A673 (cell line): ENCODE measurements around the gene POLR2J. TPM values are rescaled to one million over a fixed set of nuclear protein-coding genes. Genes with fewer than 3 reads are reported as not detected.
"Not testable (repeated sequence)": the region's sequence is repeated elsewhere in the genome, so short reads cannot be mapped to it uniquely, and the experiment has no call there.

ENCODE experiments used
- BruUV-seq: library from RNA; stranded (reverse); fragments of 400-500 nt; replicated peaks from 2 replicates; lab custom pipeline; 2021; lab: Mats Ljungman, UMichigan
- CTCF ChIA-PET: fragments of 300-600 bp; sonication (Branson Sonifier 250); formaldehyde crosslinking; loops from one replicate; lab custom pipeline; 2022; ENCODE audit warnings: antibody characterized with exemption; lab: Charles Lee
- POLR2A ChIA-PET: fragments of 300-600 bp; sonication (Branson Sonifier 250); formaldehyde crosslinking; loops from one replicate; lab custom pipeline; 2022; ENCODE audit warnings: antibody characterized with exemption; ENCODE audit not compliant: low non-redundant PET; lab: Charles Lee
- DNase-seq: peaks from one replicate; pipeline ENCODE4 v3.0.0-alpha.2; 2015; ENCODE audit warnings: low spot score
- H3K27ac ChIP-seq: fragments of 200-600 bp; sonication (generic); 2 replicates; pipeline ENCODE4 v1.5.1; 2016; ENCODE audit warnings: mixed run types, low read depth, mild to moderate bottlenecking, mixed read lengths, antibody characterized with exemption, low read length; ENCODE audit not compliant: poor library complexity, severe bottlenecking
- H3K27me3 ChIP-seq: fragments of 200-600 bp; sonication (generic); replicated peaks from 2 replicates; pipeline ENCODE4 v1.6.1; 2017; ENCODE audit warnings: mixed run types, low read depth, mild to moderate bottlenecking, mixed read lengths, antibody characterized with exemption, low read length; ENCODE audit not compliant: insufficient read depth, poor library complexity
- H3K36me3 ChIP-seq: fragments of 200-600 bp; sonication (generic); 2 replicates; pipeline ENCODE4 v1.6.1; 2016; ENCODE audit warnings: mixed run types, mild to moderate bottlenecking, mixed read lengths, antibody characterized with exemption, low read length; ENCODE audit not compliant: insufficient read depth, poor library complexity, severe bottlenecking
- H3K4me1 ChIP-seq: fragments of 200-600 bp; sonication (generic); 2 replicates; pipeline ENCODE4 v1.6.1; 2017; ENCODE audit warnings: mixed run types, mild to moderate bottlenecking, mixed read lengths, antibody characterized with exemption, low read length; ENCODE audit not compliant: insufficient read depth, poor library complexity, severe bottlenecking
- H3K4me3 ChIP-seq: fragments of 200-600 bp; sonication (generic); 2 replicates; pipeline ENCODE4 v1.5.1; 2016; ENCODE audit warnings: low read depth, mixed run types, mild to moderate bottlenecking, mixed read lengths, low read length; ENCODE audit not compliant: poor library complexity, severe bottlenecking
- H3K9me3 ChIP-seq: fragments of 200-600 bp; sonication (generic); 2 replicates; pipeline ENCODE4 v1.6.1; 2016; ENCODE audit warnings: mixed run types, low read depth, mild to moderate bottlenecking, mixed read lengths, antibody characterized with exemption, low read length; ENCODE audit not compliant: poor library complexity, severe bottlenecking
- CTCF ChIP-seq: fragments of 300-800, 200-600 bp; sonication (generic); conservative IDR thresholded peaks from 2 replicates; pipeline ENCODE4 v1.5.1; 2017; ENCODE audit warnings: low read depth, mild to moderate bottlenecking, antibody characterized with exemption, low read length, moderate library complexity, mixed read lengths
- EZH2 ChIP-seq: fragments of 200-600 bp; sonication (generic); IDR thresholded peaks from 2 replicates; pipeline ENCODE4 v1.6.1; 2017; ENCODE audit warnings: borderline replicate concordance, low read depth, mild to moderate bottlenecking, mixed read lengths, antibody characterized with exemption, low read length; ENCODE audit not compliant: poor library complexity, severe bottlenecking
- intact Hi-C: fragments of 100-400 bp; cut with micrococcal nuclease; formaldehyde crosslinking; loops from one replicate; pipeline ENCODE4 v1.10.0; 2022; ENCODE audit not compliant: unreplicated experiment
- total RNA-seq: library from RNA; stranded (reverse); gene quantifications from 2 replicates; pipeline ENCODE4 v1.2.3, GENCODE V29; 2021

POLR2J gene
- total RNA-seq, 1 experiment from 2014 or later, result 52.2 TPM

GRCh38 chr7:102455596-102455995 lies 23.1 kb downstream of the POLR2J start:
- intact Hi-C loops, result no loop called here
- no TSS peak for BruUV-seq
- H3K4me3 ChIP-seq, result no peak overlapping the region
- H3K4me1 ChIP-seq, result no peaks in the 10 kb centered on the region
- H3K36me3 ChIP-seq, result peaks cover 4% of the 10 kb centered on the region
- H3K9me3 ChIP-seq, result no peaks in the 10 kb centered on the region
- DNase-seq, result no peak
- POLR2A ChIA-PET, result no interaction called here
- no peak overlapping the region for H3K27ac ChIP-seq
- H3K27me3 ChIP-seq, result no peaks in the 10 kb centered on the region
- TF ChIP-seq CTCF, result no peak
- TF ChIP-seq EZH2, result no peak
- CTCF ChIA-PET, result no interaction called here

DNA sequence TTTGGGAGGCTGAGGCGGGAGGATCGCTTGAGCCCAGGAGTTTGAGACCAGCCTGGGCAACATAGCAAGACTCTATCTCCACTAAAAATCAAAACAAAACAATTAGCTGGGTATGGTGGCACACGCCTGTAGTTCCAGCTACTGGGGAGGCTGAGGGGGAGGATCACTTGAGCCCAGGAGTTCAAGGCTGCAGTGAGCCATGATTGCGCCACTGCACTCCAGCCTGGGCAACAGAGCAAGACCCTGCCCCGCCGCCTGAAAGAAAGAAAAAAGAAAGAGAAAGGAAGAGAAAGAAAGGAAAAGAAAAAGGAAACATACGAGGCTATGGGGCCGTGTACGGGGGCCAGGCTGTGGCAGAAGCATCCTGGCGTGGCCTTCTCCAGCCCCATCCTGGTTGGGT lies 23.8 kb downstream of the POLR2J start:
- intact Hi-C loops, result not testable (repeated sequence)

GRCh38 chr7:102454468-102454867 lies 24.3 kb downstream of the POLR2J start:
- intact Hi-C loops, result no loop called here
- POLR2A ChIA-PET, result no interaction called here
- BruUV-seq, result no TSS peak
- H3K27me3 ChIP-seq, result no peaks in the 10 kb centered on the region
- H3K9me3 ChIP-seq, result no peaks in the 10 kb centered on the region
- no peak for DNase-seq
- H3K36me3 ChIP-seq, result peaks cover 4% of the 10 kb centered on the region
- H3K4me3 ChIP-seq, result no peak overlapping the region
- H3K4me1 ChIP-seq, result no peaks in the 10 kb centered on the region
- no peak overlapping the region for H3K27ac ChIP-seq
- TF ChIP-seq EZH2 (no peak), CTCF (no peak)
- CTCF ChIA-PET, result interaction anchor here (0.6 kb wide), 1 partner anchor 1114 kb away, joined by 4 read pairs; no protein-coding TSS in a partner anchor

More for the DNA sequence above, 23.8 kb downstream of the POLR2J start:
- H3K4me3 ChIP-seq, H3K4me1 ChIP-seq, BruUV-seq, H3K27me3 ChIP-seq, POLR2A ChIA-PET, H3K36me3 ChIP-seq, H3K9me3 ChIP-seq, CTCF ChIA-PET, DNase-seq, H3K27ac ChIP-seq: not testable (repeated sequence)

- CTCF ChIA-PET, result no interaction called here
- no peaks in the 10 kb centered on the region for H3K27me3 ChIP-seq
- DNase-seq, result no peak
Observed at GRCh38 chr7:102453319-102453718, 25.4 kb downstream of the POLR2J start.

More at GRCh38 chr7:102453319-102453718, 25.4 kb downstream of the POLR2J start:
- no peaks in the 10 kb centered on the region for H3K4me1 ChIP-seq
- BruUV-seq, result no TSS peak
- TF ChIP-seq CTCF, result no peak
- TF ChIP-seq EZH2, result no peak
- peaks cover 4% of the 10 kb centered on the region for H3K36me3 ChIP-seq
- H3K27ac ChIP-seq, result no peak overlapping the region
- intact Hi-C loops, result no loop called here
- H3K9me3 ChIP-seq, result no peaks in the 10 kb centered on the region
- no peak overlapping the region for H3K4me3 ChIP-seq
- POLR2A ChIA-PET, result no interaction called here
